ENCODE results near the gene SIGLECL1. TPM values are rescaled to one million over a fixed set of nuclear protein-coding genes. Genes with fewer than 3 reads are reported as not detected.
A peak's percentile ranks its signal among the peaks of the same experiment; 100 is the strongest.

SIGLECL1 gene
- total RNA-seq, 1 experiment from 2014 or later = not detected

GRCh38 chr19:51294211-51294976, 43.5 kb downstream of the SIGLECL1 start:
- H4K8ac ChIP-seq (replicated peaks; ENCODE audit: insufficient read length, low read depth, low read length) = no peak overlapping the region
- H3K9me3 ChIP-seq (ENCODE audit: control insufficient read depth, low read depth, low read length) = no peaks in the 10 kb centered on the region
- no peak overlapping the region for H3K9ac ChIP-seq (ENCODE audit: extremely low read depth, insufficient read length, low read length)
- no peaks in the 10 kb centered on the region for H3K27me3 ChIP-seq (ENCODE audit: insufficient read depth, low read length)
- no peak overlapping the region for H2BK120ac ChIP-seq (ENCODE audit: low read depth, low read length, poor library complexity, severe bottlenecking)
- no peak overlapping the region for H2BK20ac ChIP-seq (ENCODE audit: low read depth, low read length, poor library complexity, severe bottlenecking)
- no peak overlapping the region for H3K4me2 ChIP-seq (ENCODE audit: insufficient read depth, insufficient read length, low read length)
- H3K9me3 Mint-ChIP-seq = no peaks in the 10 kb centered on the region
- H4K5ac ChIP-seq (ENCODE audit: insufficient read length, low read depth, low read length) = no peak overlapping the region
- no peak overlapping the region; the same call in 1 of the 2 replicates for H3K4ac ChIP-seq (ENCODE audit: low read depth, low read length)
- no peaks in the 10 kb centered on the region for H4K20me1 ChIP-seq (ENCODE audit: control insufficient read depth, insufficient read depth, insufficient read length)
- no peak overlapping the region for H3K56ac ChIP-seq (ENCODE audit: insufficient read length, low read depth, low read length)
- H3K27me3 Mint-ChIP-seq (ENCODE audit: low read depth) = peaks cover 10% of the 10 kb centered on the region
- H3K27ac Mint-ChIP-seq = peak overlapping the region in 2 of 3 experiments; percentile 50 to 77; a peak in 3 of 7 replicates
- H2AK5ac ChIP-seq (ENCODE audit: insufficient read length, low read length) = peak overlapping the region; percentile 75
- no peaks in the 10 kb centered on the region for H3K23me2 ChIP-seq (ENCODE audit: insufficient read length, low read depth, low read length, poor library complexity, severe bottlenecking)
- H3K27ac ChIP-seq (ENCODE audit: insufficient read length, low read depth, low read length) = no peak overlapping the region
- H3K14ac ChIP-seq (ENCODE audit: insufficient read depth, low read length) = peak overlapping the region; percentile 69
- WGBS (ENCODE audit: extremely low coverage, insufficient read length, low lambda C conversion rate) = no CpG with 5 or more reads among the region's 23 CpGs
- peak; percentile 34; the same call in 2 of the 3 replicates for TF ChIP-seq CTCF (conservative IDR thresholded peaks at IDR 0.05)
- peak overlapping the region; percentile 28 for H3K18ac ChIP-seq (ENCODE audit: insufficient read length, low read depth, low read length)
- H3K79me2 ChIP-seq (ENCODE audit: insufficient read depth, low read length) = no peaks in the 10 kb centered on the region
- no peaks in the 10 kb centered on the region for H3K79me1 ChIP-seq (ENCODE audit: insufficient read depth, low read depth, low read length, poor library complexity, severe bottlenecking)
- no peak overlapping the region for H2AFZ ChIP-seq (ENCODE audit: low read length)
- H3K36me3 Mint-ChIP-seq (ENCODE audit: insufficient read depth in 1 of 3, low read depth in 3 of 3) = peaks cover 0 to 3% (median 2%) of the 10 kb centered on the region in 3 experiments; a peak in 1 of 7 replicates
- peaks cover 47 to 54% of the 10 kb centered on the region in 2 experiments for H3K4me1 Mint-ChIP-seq
- H3K4me3 Mint-ChIP-seq = peak overlapping the region; percentile 35 to 54; a peak in 4 of 5 replicates
- H3K23ac ChIP-seq (ENCODE audit: insufficient read length, low read depth, low read length) = no peak overlapping the region
- peaks cover 25% of the 10 kb centered on the region; the same call in 1 of the 2 replicates for H3K4me1 ChIP-seq (ENCODE audit: insufficient read depth, low read length)
- peak overlapping the region; percentile 43 for H2BK12ac ChIP-seq (ENCODE audit: insufficient read length, low read depth, low read length)
- H2BK5ac ChIP-seq (ENCODE audit: insufficient read length, low read length) = no peak overlapping the region
- H4K91ac ChIP-seq (ENCODE audit: insufficient read length, low read depth, low read length) = peak overlapping the region; percentile 76
- no peak overlapping the region for H2BK15ac ChIP-seq (ENCODE audit: low read depth, low read length)
- no peak overlapping the region for H3T11ph ChIP-seq (ENCODE audit: low read length)
- DNase-seq = peak; percentile 73

All from H9 (cell line).